HCT116 (cell line): Measurements from ENCODE around the gene SEMA3C. TPM values are rescaled to one million over a fixed set of nuclear protein-coding genes. Genes with fewer than 3 reads are reported as not detected.

Experiments used
- ATAC-seq: fragments of 200-7000 bp; cut with Tn5 transposase; 2 replicates; pipeline ENCODE4 v1.9.1; 2020; ENCODE audit warnings: mild to moderate bottlenecking, moderate library complexity
- BruUV-seq: library from RNA; stranded (reverse); fragments of 400-500 nt; replicated peaks from 2 replicates; lab custom pipeline; 2021; lab: Mats Ljungman, UMichigan
- CTCF ChIA-PET: fragments of 300-600 bp; sonication (Branson Sonifier 250); formaldehyde crosslinking; loops from one replicate; lab custom pipeline; 2021; ENCODE audit warnings: antibody characterized with exemption; lab: Charles Lee
- POLR2A ChIA-PET: fragments of 300-600, 350-600 bp; sonication (Branson Sonifier 250); formaldehyde crosslinking; loops from one replicate; lab custom pipeline; 2021; ENCODE audit warnings: antibody characterized with exemption; lab: Charles Lee
- RAD21 ChIA-PET, 2 experiments: fragments of 300-600 bp; sonication (Branson Sonifier 250); formaldehyde crosslinking; loops; one replicate each; lab custom pipeline; 2023; ENCODE audit warnings: low total read pairs in 2 of 2; ENCODE audit not compliant: uncharacterized antibody in 2 of 2, unreplicated experiment in 2 of 2, low non-redundant PET in 1 of 2; lab: Charles Lee
- DNase-seq: peaks from one replicate; pipeline ENCODE4 v3.0.0-alpha.2; 2010; ENCODE audit warnings: low read depth, low spot score
- H2AFZ ChIP-seq: fragments of 200-600 bp; shearing (Covaris generic), sonication (generic); 2 replicates; pipeline ENCODE4 v1.6.1; 2017; ENCODE audit warnings: low read depth, mixed run types, mixed read lengths, antibody characterized with exemption, low read length; ENCODE audit not compliant: poor library complexity, severe bottlenecking
- H3K27ac ChIP-seq: 2 replicates; pipeline ENCODE4 v1.5.1; 2012; ENCODE audit warnings: low read depth, low read length
- H3K27me3 ChIP-seq: fragments of 200-600 bp; sonication (generic); 2 replicates; pipeline ENCODE4 v1.6.1; 2016; ENCODE audit warnings: mixed run types, low read length, mixed read lengths; ENCODE audit not compliant: insufficient read depth
- H3K36me3 ChIP-seq, 2 experiments: fragments of 200-500 bp in 1 of 2; fragments of 200-600 bp in 1 of 2; sonication (Bioruptor generic) in 1 of 2; sonication (generic) in 1 of 2; 2 replicates each; pipeline versions ENCODE4 v1.5.1 to v1.6.1; 2014 to 2016; ENCODE audit warnings: low read length in 2 of 2, inconsistent platforms in 1 of 2, mixed read lengths in 1 of 2, mixed run types in 1 of 2; ENCODE audit not compliant: insufficient read depth in 2 of 2, control insufficient read depth in 1 of 2
- H3K4me1 ChIP-seq, 2 experiments: fragments of 200-600 bp in 1 of 2; sonication (generic) in 1 of 2; 2 replicates each; pipeline versions ENCODE4 v1.5.1 to v1.6.1; 2012 to 2017; ENCODE audit warnings: low read length in 2 of 2, inconsistent platforms in 1 of 2, mild to moderate bottlenecking in 1 of 2, mixed read lengths in 1 of 2, mixed run types in 1 of 2, moderate library complexity in 1 of 2; ENCODE audit not compliant: insufficient read depth in 2 of 2, control insufficient read depth in 1 of 2
- H3K4me2 ChIP-seq: fragments of 200-600 bp; sonication (generic); 2 replicates; pipeline ENCODE4 v1.6.1; 2017; ENCODE audit warnings: mixed run types, low read length, mixed read lengths
- H3K4me3 ChIP-seq, 2 experiments: fragments of 200-600 bp in 1 of 2; sonication (generic) in 1 of 2; replicated peaks in 1 of 2; 2 replicates each; pipeline ENCODE4 v1.5.1; 2011 to 2016; ENCODE audit warnings: low read length in 2 of 2, control low read depth in 1 of 2, low read depth in 1 of 2, mild to moderate bottlenecking in 1 of 2, mixed read lengths in 1 of 2, mixed run types in 1 of 2
- H3K79me2 ChIP-seq: fragments of 200-600 bp; sonication (generic); 2 replicates; pipeline ENCODE4 v1.6.1; 2017; ENCODE audit warnings: mild to moderate bottlenecking, mixed run types, low read length, moderate library complexity, mixed read lengths; ENCODE audit not compliant: insufficient read depth
- H3K9ac ChIP-seq: fragments of 200-600 bp; sonication (generic); 2 replicates; pipeline ENCODE4 v1.6.1; 2016; ENCODE audit warnings: low read length, mixed read lengths
- H3K9me2 ChIP-seq: fragments of 200-600 bp; sonication (generic), shearing (Covaris generic); 2 replicates; pipeline ENCODE4 v1.6.1; 2017; ENCODE audit warnings: mixed run types, mild to moderate bottlenecking, moderate library complexity; ENCODE audit not compliant: insufficient read depth
- H3K9me3 ChIP-seq, 2 experiments: fragments of 200-500 bp in 1 of 2; fragments of 200-600 bp in 1 of 2; sonication (Bioruptor generic) in 1 of 2; sonication (generic) in 1 of 2; 2 replicates each; pipeline ENCODE4 v1.6.1; 2014 to 2017; ENCODE audit warnings: low read length in 2 of 2, mixed read lengths in 2 of 2, inconsistent platforms in 1 of 2, low read depth in 1 of 2, mild to moderate bottlenecking in 1 of 2, mixed run types in 1 of 2, moderate library complexity in 1 of 2; ENCODE audit not compliant: control insufficient read depth in 1 of 2, insufficient read depth in 1 of 2
- H4K20me1 ChIP-seq: fragments of 200-600 bp; sonication (generic), shearing (Covaris generic); 2 replicates; pipeline ENCODE4 v1.6.1; 2017; ENCODE audit warnings: mixed run types, mild to moderate bottlenecking, moderate library complexity; ENCODE audit not compliant: insufficient read depth
- ATF3 ChIP-seq: IDR thresholded peaks from 2 replicates; pipeline ENCODE4 v1.6.1; 2012
- CEBPB ChIP-seq: IDR thresholded peaks from 2 replicates; pipeline ENCODE4 v1.6.1; 2012; ENCODE audit warnings: low read depth
- FOSL1 ChIP-seq: IDR thresholded peaks from 2 replicates; pipeline ENCODE4 v1.6.1; 2012; ENCODE audit warnings: low read depth
- JUND ChIP-seq: IDR thresholded peaks from 2 replicates; pipeline ENCODE4 v1.6.1; 2012
- MAX ChIP-seq: IDR thresholded peaks from 2 replicates; pipeline ENCODE4 v1.6.1; 2012
- POLR2A ChIP-seq: IDR thresholded peaks from 2 replicates; pipeline ENCODE4 v1.7.0; 2011; ENCODE audit warnings: borderline replicate concordance; ENCODE audit not compliant: insufficient read depth, insufficient read length; ENCODE audit errors: extremely low read depth
- REST ChIP-seq: IDR thresholded peaks from 2 replicates; pipeline ENCODE4 v1.6.1; 2012; ENCODE audit warnings: low read depth
- SP1 ChIP-seq: IDR thresholded peaks from 2 replicates; pipeline ENCODE4 v1.6.1; 2012; ENCODE audit warnings: low read depth
- intact Hi-C: fragments of 100-400 bp; cut with micrococcal nuclease; formaldehyde crosslinking; loops from 2 replicates; pipeline ENCODE4 v1.10.0; 2022
- total RNA-seq: library from RNA; stranded (reverse); gene quantifications from one replicate; pipeline ENCODE4 v1.2.1, GENCODE V29; 2021; ENCODE audit not compliant: unreplicated experiment

SEMA3C gene
- total RNA-seq, 1 experiment from 2014 or later, result 25.3 TPM

GRCh38 chr7:80907612-80908011 is 11.2 kb downstream of the SEMA3C start:
- BruUV-seq, result no TSS peak
- DNase-seq, result no peak
- TF ChIP-seq SP1 (no peak), POLR2A (no peak), MAX (no peak), CEBPB (no peak), ATF3 (no peak), JUND (no peak), REST (no peak), FOSL1 (no peak)
- TF ChIP-seq, all 23 proteins: peak for 0
- Histone ChIP-seq H3K27ac (no peak overlapping the region), H4K20me1 (no peaks in the 10 kb centered on the region), H3K36me3 (no peaks in the 10 kb centered on the region), H3K4me2 (no peak overlapping the region), H3K9me2 (no peaks in the 10 kb centered on the region), H3K9ac (no peak overlapping the region), H2AFZ (no peak overlapping the region), H3K4me3 (no peak overlapping the region), H3K79me2 (no peaks in the 10 kb centered on the region), H3K9me3 (no peaks in the 10 kb centered on the region), H3K27me3 (no peaks in the 10 kb centered on the region), H3K4me1 (peaks cover 6 to 11% of the 10 kb centered on the region in 2 experiments; a peak in 2 of 4 replicates)
- ChIA-PET CTCF (interaction anchor here (0.7 kb wide), 1 partner anchor 12 kb away, joined by 4 read pairs; the partner anchor contains the start of gene SEMA3C), RAD21 (no interaction called here), POLR2A (no interaction called here)
- intact Hi-C loops, result loop anchor here (10.0 kb wide), 1 partner anchor 183 kb away; no protein-coding TSS in a partner anchor
- no peak for ATAC-seq
